ENCODE measurements around the gene ADCYAP1R1.

The ADCYAP1R1 gene

GRCh38 chr7:31095286-31096197 lies 43.4 kb downstream of the ADCYAP1R1 start:
- DNase-seq (ENCODE audit: low read depth, low spot score) = no peak
- H3K4me3 ChIP-seq (ENCODE audit: low read depth, low read length) = no peak overlapping the region
- ChIA-PET POLR2A (no interaction called here), CTCF (interaction anchor here (1.4 kb wide), 1 partner anchor 27 kb away, joined by 4 read pairs; no protein-coding TSS in a partner anchor)
- TF ChIP-seq CTCF (IDR thresholded peaks at IDR 0.05; ENCODE audit: insufficient read depth, low read length, missing control alignments) = no peak

GRCh38 chr7:31096198-31096876 lies 44.2 kb downstream of the ADCYAP1R1 start:
- no peak overlapping the region for H3K4me3 ChIP-seq (ENCODE audit: low read depth, low read length)
- POLR2A ChIA-PET = no interaction called here
- no peak for DNase-seq (ENCODE audit: low read depth, low spot score)
- no peak for TF ChIP-seq CTCF (IDR thresholded peaks at IDR 0.05; ENCODE audit: insufficient read depth, low read length, missing control alignments)
- CTCF ChIA-PET = no interaction called here

GRCh38 chr7:31096877-31097258 lies 44.8 kb downstream of the ADCYAP1R1 start:
- no peak overlapping the region for H3K4me3 ChIP-seq (ENCODE audit: low read depth, low read length)
- POLR2A ChIA-PET = no interaction called here
- no peak for DNase-seq (ENCODE audit: low read depth, low spot score)
- TF ChIP-seq CTCF (IDR thresholded peaks at IDR 0.05; ENCODE audit: insufficient read depth, low read length, missing control alignments) = no peak
- CTCF ChIA-PET = interaction anchor here (1.7 kb wide), 2 partner anchors 26 to 30 kb away, joined by 4 to 8 read pairs; no protein-coding TSS in a partner anchor

- no peak overlapping the region for H3K4me3 ChIP-seq (ENCODE audit: low read depth, low read length)
- ChIA-PET POLR2A (no interaction called here), CTCF (interaction anchor here (1.7 kb wide), 2 partner anchors 24 to 29 kb away, joined by 4 to 8 read pairs; no protein-coding TSS in a partner anchor)
- TF ChIP-seq CTCF (IDR thresholded peaks at IDR 0.05; ENCODE audit: insufficient read depth, low read length, missing control alignments) = no peak
- no peak for DNase-seq (ENCODE audit: low read depth, low spot score)
Observed at GRCh38 chr7:31098642-31099360, 46.7 kb downstream of the ADCYAP1R1 start.

- no peak for DNase-seq (ENCODE audit: low read depth, low spot score)
- no peak overlapping the region for H3K4me3 ChIP-seq (ENCODE audit: low read depth, low read length)
- TF ChIP-seq CTCF (IDR thresholded peaks at IDR 0.05; ENCODE audit: insufficient read depth, low read length, missing control alignments) = no peak
- POLR2A ChIA-PET = no interaction called here
- CTCF ChIA-PET = interaction anchor here (3.2 kb wide), 1 partner anchor 22 kb away, joined by 12 read pairs; no protein-coding TSS in a partner anchor
Observed at GRCh38 chr7:31099451-31100444, 47.6 kb downstream of the ADCYAP1R1 start.
